SIG-M5 (cell line): ENCODE measurements around the gene DNAI1.
A peak's percentile ranks its signal among the peaks of the same experiment; 100 is the strongest.
"Not testable (repeated sequence)": the region's sequence is repeated elsewhere in the genome, so short reads cannot be mapped to it uniquely, and the experiment has no call there.

Source experiments
- DNase-seq: peaks from one replicate; lab custom pipeline; 2025; lab: John Stamatoyannopoulos, UW

Gene DNAI1

GRCh38 chr9:34458013-34458958 lies at the start of gene DNAI1, which contains the start of gene FAM219A:
Gene DNAI1, plus strand, starts transcription at chr9:34458805. Its CDS starts 201 bp downstream, at chr9:34459006.
Gene FAM219A, minus strand, starts transcription at chr9:34458570. Its CDS starts 307 bp downstream, at chr9:34458263.
- peak; percentile 75 for DNase-seq

- no peak for DNase-seq
Measured at GRCh38 chr9:34409154-34409553, 49.5 kb upstream of the DNAI1 start.

GRCh38 chr9:34412336-34412735 lies 46.3 kb upstream of the DNAI1 start:
- no peak for DNase-seq

GRCh38 chr9:34413231-34413852 lies 45.3 kb upstream of the DNAI1 start:
- DNase-seq, result no peak

- no peak for DNase-seq
Measured at GRCh38 chr9:34417734-34418133, 40.9 kb upstream of the DNAI1 start.

- DNase-seq, result no peak
Measured at GRCh38 chr9:34419716-34420504, 38.7 kb upstream of the DNAI1 start.

GRCh38 chr9:34426347-34427074 lies 32.1 kb upstream of the DNAI1 start:
- DNase-seq, result no peak

- no peak for DNase-seq
Measured at GRCh38 chr9:34428325-34428958, 30.2 kb upstream of the DNAI1 start.

GRCh38 chr9:34430843-34431437 lies 27.7 kb upstream of the DNAI1 start:
- no peak for DNase-seq

GRCh38 chr9:34431667-34432066 lies 26.9 kb upstream of the DNAI1 start:
- no peak for DNase-seq

- no peak for DNase-seq
Measured at GRCh38 chr9:34437006-34437925, 21.3 kb upstream of the DNAI1 start.

- not testable (repeated sequence) for DNase-seq
Measured at GRCh38 chr9:34437926-34438307, 20.7 kb upstream of the DNAI1 start.

GRCh38 chr9:34438465-34438864 lies 20.1 kb upstream of the DNAI1 start:
- DNase-seq, result not testable (repeated sequence)

GRCh38 chr9:34440017-34440416 lies 18.6 kb upstream of the DNAI1 start:
- DNase-seq, result no peak

GRCh38 chr9:34442770-34443169 lies 15.8 kb upstream of the DNAI1 start:
- no peak for DNase-seq

- DNase-seq, result no peak
Measured at GRCh38 chr9:34443533-34443932, 15.1 kb upstream of the DNAI1 start.

- DNase-seq, result no peak
Measured at GRCh38 chr9:34443976-34444375, 14.6 kb upstream of the DNAI1 start.

- no peak for DNase-seq
Measured at GRCh38 chr9:34446468-34446891, 12.1 kb upstream of the DNAI1 start.

- DNase-seq, result no peak
Measured at GRCh38 chr9:34446951-34447350, 11.7 kb upstream of the DNAI1 start.

GRCh38 chr9:34450644-34451043 lies 8.0 kb upstream of the DNAI1 start:
- DNase-seq, result no peak
